Peyer's patch (tissue), 4 donors: ENCODE results near the gene CREB3. TPM values are rescaled to one million over a fixed set of nuclear protein-coding genes. Genes with fewer than 3 reads are reported as not detected.
A peak's percentile ranks its signal among the peaks of the same experiment; 100 is the strongest.

Source experiments
- DNase-seq, 3 donors: peaks; one replicate each; pipeline ENCODE4 v3.0.0-alpha.2; 2017 to 2019
- H3K27ac ChIP-seq, 4 donors: fragments of 200-600 bp; sonication (generic); one replicate each; pipeline ENCODE4 v1.5.1; 2016 to 2019
- H3K27me3 ChIP-seq, 2 donors: fragments of 200-600 bp; sonication (generic); one replicate each; pipeline ENCODE4 v1.5.1; 2019
- H3K36me3 ChIP-seq, 3 donors: fragments of 200-600 bp; sonication (generic); one replicate each; pipeline ENCODE4 v1.5.1; 2016 to 2019
- H3K4me1 ChIP-seq, 4 donors: fragments of 200-600 bp; sonication (generic); one replicate each; pipeline ENCODE4 v1.5.1; 2016 to 2019
- H3K4me3 ChIP-seq, 4 donors: fragments of 200-600 bp; sonication (generic); 1 replicate in 3 of 4; 2 replicates in 1 of 4; pipeline ENCODE4 v1.5.1; 2016 to 2019; ENCODE audit warnings: mild to moderate bottlenecking in 1 of 4
- H3K9me3 ChIP-seq, 4 donors: fragments of 200-600 bp; sonication (generic); one replicate each; pipeline ENCODE4 v1.5.1; 2016 to 2019; ENCODE audit warnings: mild to moderate bottlenecking in 1 of 4
- CTCF ChIP-seq, 6 experiments: fragments of 450-650 bp in 4 of 6; fragments of 200-600 bp in 2 of 6; sonication (generic) in 1 of 6; IDR thresholded peaks; one replicate each; pipeline ENCODE4 v1.5.1; 2017 to 2019; ENCODE audit warnings: antibody characterized with exemption in 6 of 6, mild to moderate bottlenecking in 3 of 6, moderate library complexity in 1 of 6
- POLR2A ChIP-seq, 2 donors: fragments of 450-650 bp; IDR thresholded peaks; one replicate each; pipeline ENCODE4 v1.5.1; 2017; ENCODE audit warnings: antibody characterized with exemption in 2 of 2, mild to moderate bottlenecking in 2 of 2, moderate library complexity in 2 of 2
- total RNA-seq, 4 donors: library from RNA; depleted of rRNA; stranded (reverse); fragments of >200 nt; gene quantifications; one replicate each; pipeline ENCODE4 v1.1.0, GENCODE V29; 2016

CREB3 gene
- total RNA-seq, 4 donors from 2014 or later, result 19.8 to 34.3 (median 28.5) TPM

GRCh38 chr9:35697486-35697885, 35.0 kb upstream of the CREB3 start:
- peaks cover 0 to 14% (median 0%) of the 10 kb centered on the region in 4 donors for H3K4me1 ChIP-seq
- no peak for TF ChIP-seq POLR2A (IDR thresholded peaks at IDR 0.05)
- TF ChIP-seq CTCF (IDR thresholded peaks at IDR 0.05), result no peak
- peak overlapping the region in 2 of 4 donors; percentile 51 to 58 for H3K27ac ChIP-seq
- peak in 1 of 3 donors; percentile 25 for DNase-seq
- peaks cover 0 to 59% (median 0%) of the 10 kb centered on the region in 3 donors for H3K36me3 ChIP-seq
- no peak overlapping the region for H3K4me3 ChIP-seq
- H3K9me3 ChIP-seq, result no peaks in the 10 kb centered on the region
- H3K27me3 ChIP-seq, result no peaks in the 10 kb centered on the region

- peaks cover 0 to 66% (median 0%) of the 10 kb centered on the region in 3 donors for H3K36me3 ChIP-seq
- H3K4me3 ChIP-seq, result no peak overlapping the region
- no peaks in the 10 kb centered on the region for H3K9me3 ChIP-seq
- peak in 1 of 3 donors; percentile 27 for DNase-seq
- no peak for TF ChIP-seq CTCF (IDR thresholded peaks at IDR 0.05)
- H3K4me1 ChIP-seq, result peaks cover 0 to 14% (median 0%) of the 10 kb centered on the region in 4 donors
- H3K27me3 ChIP-seq, result no peaks in the 10 kb centered on the region
- peak overlapping the region in 1 of 4 donors; percentile 51 for H3K27ac ChIP-seq
Observed at GRCh38 chr9:35698231-35698630, 34.2 kb upstream of the CREB3 start.

- TF ChIP-seq POLR2A (IDR thresholded peaks at IDR 0.05) (no peak), CTCF (IDR thresholded peaks at IDR 0.05) (no peak)
- H3K36me3 ChIP-seq, result peaks cover 0 to 84% (median 0%) of the 10 kb centered on the region in 3 donors
- DNase-seq, result peak in 1 of 3 donors; percentile 13
- no peak overlapping the region for H3K27ac ChIP-seq
- H3K4me3 ChIP-seq, result no peak overlapping the region
- H3K4me1 ChIP-seq, result peaks cover 0 to 14% (median 0%) of the 10 kb centered on the region in 4 donors
- H3K27me3 ChIP-seq, result no peaks in the 10 kb centered on the region
- no peaks in the 10 kb centered on the region for H3K9me3 ChIP-seq
Observed at GRCh38 chr9:35700031-35700430, 32.4 kb upstream of the CREB3 start.

- no peak for DNase-seq
- peaks cover 0 to 14% (median 0%) of the 10 kb centered on the region in 4 donors for H3K4me1 ChIP-seq
- no peaks in the 10 kb centered on the region for H3K27me3 ChIP-seq
- H3K27ac ChIP-seq, result no peak overlapping the region
- peaks cover 0 to 93% (median 0%) of the 10 kb centered on the region in 3 donors for H3K36me3 ChIP-seq
- TF ChIP-seq POLR2A (IDR thresholded peaks at IDR 0.05), result no peak
- H3K9me3 ChIP-seq, result no peaks in the 10 kb centered on the region
- H3K4me3 ChIP-seq, result no peak overlapping the region
Observed at GRCh38 chr9:35700942-35701341, 31.5 kb upstream of the CREB3 start.

- TF ChIP-seq POLR2A (IDR thresholded peaks at IDR 0.05) (no peak), CTCF (IDR thresholded peaks at IDR 0.05) (no peak)
- Histone ChIP-seq H3K4me1 (no peaks in the 10 kb centered on the region), H3K27ac (no peak overlapping the region), H3K4me3 (no peak overlapping the region), H3K9me3 (no peaks in the 10 kb centered on the region), H3K27me3 (no peaks in the 10 kb centered on the region), H3K36me3 (peaks cover 0 to 100% (median 0%) of the 10 kb centered on the region in 3 donors)
- no peak for DNase-seq
Observed at GRCh38 chr9:35702696-35703095, 29.8 kb upstream of the CREB3 start.

- Histone ChIP-seq H3K9me3 (no peaks in the 10 kb centered on the region), H3K27ac (no peak overlapping the region), H3K4me1 (no peaks in the 10 kb centered on the region), H3K36me3 (peaks cover 0 to 100% (median 0%) of the 10 kb centered on the region in 3 donors), H3K4me3 (no peak overlapping the region), H3K27me3 (no peaks in the 10 kb centered on the region)
- TF ChIP-seq POLR2A (IDR thresholded peaks at IDR 0.05) (no peak), CTCF (IDR thresholded peaks at IDR 0.05) (no peak)
- no peak for DNase-seq
Observed at GRCh38 chr9:35703906-35704672, 28.4 kb upstream of the CREB3 start.
